ENCODE data around the gene INPP4B. TPM values are rescaled to one million over a fixed set of nuclear protein-coding genes. Genes with fewer than 3 reads are reported as not detected.

Gene INPP4B
- total RNA-seq, 1 experiment from 2014 or later = 53.7 TPM

DNA sequence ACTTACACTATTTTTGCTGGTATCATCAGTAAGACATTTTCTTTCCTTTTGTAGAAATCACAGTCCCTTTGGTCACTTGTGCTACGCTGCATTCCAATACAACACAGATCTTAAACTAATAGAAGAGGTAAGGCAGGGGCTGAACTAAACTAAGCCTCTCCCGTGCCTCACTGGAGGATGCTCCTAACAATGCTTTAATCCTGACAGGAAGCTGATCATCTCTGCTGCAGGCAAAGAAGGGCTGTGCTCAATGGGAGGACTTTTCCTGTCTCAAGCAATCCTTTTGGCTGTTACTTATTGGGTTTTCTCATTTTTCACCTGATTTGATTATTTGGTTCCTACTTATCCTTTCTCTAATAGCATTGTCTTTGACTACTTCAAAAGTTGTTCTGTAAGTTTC, 583.1 kb downstream of the INPP4B start:
- Histone ChIP-seq H3K4me3 (no peak overlapping the region), H3K4me1 (replicated peaks; ENCODE audit: insufficient read depth) (peaks cover 25% of the 10 kb centered on the region), H4K20me1 (ENCODE audit: insufficient read depth) (no peaks in the 10 kb centered on the region), H3K36me3 (ENCODE audit: low read depth) (no peaks in the 10 kb centered on the region; the same call in 1 of the 2 replicates), H3K9me3 (ENCODE audit: insufficient read depth, low read depth) (no peaks in the 10 kb centered on the region), H3K4me2 (no peak overlapping the region), H3K27me3 (ENCODE audit: insufficient read depth, low read depth) (no peaks in the 10 kb centered on the region), H3F3A (ENCODE audit: insufficient read depth, low read depth) (peaks cover 9% of the 10 kb centered on the region), H3K79me2 (ENCODE audit: low read depth) (0 out of 2 replicates have a peak, but pooled peaks cover 5% of the 10 kb centered on the region), H3K27ac (no peak overlapping the region), H2AFZ (no peak overlapping the region), H3K9me2 (ENCODE audit: insufficient read depth) (no peaks in the 10 kb centered on the region)
- intact Hi-C loops (cut with micrococcal nuclease; ENCODE audit: unreplicated experiment) = loop anchor here (10.0 kb wide), 1 partner anchor 582 kb away; the partner anchor contains the start of gene INPP4B
- ChIA-PET CTCF (no interaction called here), POLR2A (ENCODE audit: unreplicated experiment) (no interaction called here)
- TF ChIP-seq EZH2 (IDR thresholded peaks at IDR 0.05; ENCODE audit: low read depth) = no peak
- TF ChIP-seq, protein P1, sequence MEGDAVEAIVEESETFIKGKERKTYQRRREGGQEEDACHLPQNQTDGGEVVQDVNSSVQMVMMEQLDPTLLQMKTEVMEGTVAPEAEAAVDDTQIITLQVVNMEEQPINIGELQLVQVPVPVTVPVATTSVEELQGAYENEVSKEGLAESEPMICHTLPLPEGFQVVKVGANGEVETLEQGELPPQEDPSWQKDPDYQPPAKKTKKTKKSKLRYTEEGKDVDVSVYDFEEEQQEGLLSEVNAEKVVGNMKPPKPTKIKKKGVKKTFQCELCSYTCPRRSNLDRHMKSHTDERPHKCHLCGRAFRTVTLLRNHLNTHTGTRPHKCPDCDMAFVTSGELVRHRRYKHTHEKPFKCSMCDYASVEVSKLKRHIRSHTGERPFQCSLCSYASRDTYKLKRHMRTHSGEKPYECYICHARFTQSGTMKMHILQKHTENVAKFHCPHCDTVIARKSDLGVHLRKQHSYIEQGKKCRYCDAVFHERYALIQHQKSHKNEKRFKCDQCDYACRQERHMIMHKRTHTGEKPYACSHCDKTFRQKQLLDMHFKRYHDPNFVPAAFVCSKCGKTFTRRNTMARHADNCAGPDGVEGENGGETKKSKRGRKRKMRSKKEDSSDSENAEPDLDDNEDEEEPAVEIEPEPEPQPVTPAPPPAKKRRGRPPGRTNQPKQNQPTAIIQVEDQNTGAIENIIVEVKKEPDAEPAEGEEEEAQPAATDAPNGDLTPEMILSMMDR (conservative IDR thresholded peaks at IDR 0.05) = no peak
- no TSS peak for BruUV-seq (replicated peaks)
- no peak for DNase-seq

DNA sequence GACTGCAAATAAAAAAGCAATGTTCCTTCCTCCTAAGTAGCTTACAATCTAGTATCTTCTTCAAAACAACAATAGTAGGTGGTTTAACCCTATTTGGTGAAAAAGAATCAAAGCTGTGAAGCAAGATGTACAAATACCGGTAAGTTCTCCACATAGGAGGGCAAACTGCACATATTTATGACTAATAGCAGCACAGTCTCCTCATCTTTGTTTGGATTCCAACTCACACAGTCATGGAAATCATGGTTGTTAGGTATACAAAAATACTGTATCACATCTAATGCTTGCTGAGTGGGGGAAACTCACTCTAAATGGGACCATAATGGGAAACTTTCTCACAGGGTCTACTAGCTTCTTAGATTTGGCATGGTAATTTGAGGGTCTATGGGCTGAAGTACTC, 597.2 kb downstream of the INPP4B start:
- H3K79me2 ChIP-seq (ENCODE audit: low read depth) = no peaks in the 10 kb centered on the region
- H3K4me3 ChIP-seq = no peak overlapping the region
- H4K20me1 ChIP-seq (ENCODE audit: insufficient read depth) = no peaks in the 10 kb centered on the region
- H3K27ac ChIP-seq = no peak overlapping the region
- no TSS peak for BruUV-seq (replicated peaks)
- DNase-seq = no peak
- H3K27me3 ChIP-seq (ENCODE audit: insufficient read depth, low read depth) = no peaks in the 10 kb centered on the region
- no peaks in the 10 kb centered on the region for H3K36me3 ChIP-seq (ENCODE audit: low read depth)
- H3K4me1 ChIP-seq (replicated peaks; ENCODE audit: insufficient read depth) = no peaks in the 10 kb centered on the region
- H3K9me3 ChIP-seq (ENCODE audit: insufficient read depth, low read depth) = no peaks in the 10 kb centered on the region
- no peaks in the 10 kb centered on the region for H3K9me2 ChIP-seq (ENCODE audit: insufficient read depth)
- intact Hi-C loops (cut with micrococcal nuclease; ENCODE audit: unreplicated experiment) = no loop called here
- H3F3A ChIP-seq (ENCODE audit: insufficient read depth, low read depth) = no peaks in the 10 kb centered on the region
- no peak overlapping the region for H2AFZ ChIP-seq
- no peak overlapping the region for H3K4me2 ChIP-seq
- ChIA-PET POLR2A (ENCODE audit: unreplicated experiment) (no interaction called here), CTCF (no interaction called here)
- TF ChIP-seq EZH2 (IDR thresholded peaks at IDR 0.05; ENCODE audit: low read depth) = no peak
- TF ChIP-seq, protein P1 (conservative IDR thresholded peaks at IDR 0.05) = no peak

DNA sequence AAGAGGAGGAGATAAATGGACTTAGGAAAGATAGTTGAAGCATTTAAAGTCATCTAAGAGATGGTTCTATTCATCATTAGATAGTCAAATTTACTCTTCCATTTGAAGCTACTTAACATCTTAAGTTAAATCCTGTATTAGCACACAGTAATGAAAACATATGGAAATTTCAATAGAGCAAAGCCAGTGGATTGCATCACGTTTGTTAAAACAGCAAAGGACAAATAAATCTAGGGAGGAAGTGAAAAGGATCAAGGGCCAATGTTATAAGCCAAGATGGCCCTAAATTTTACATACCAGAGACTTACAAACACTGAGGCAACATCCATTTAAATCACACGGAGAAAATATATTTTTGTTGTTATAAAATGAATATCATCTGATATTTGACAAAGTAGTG, 602.8 kb downstream of the INPP4B start:
- Histone ChIP-seq H3K4me2 (no peak overlapping the region), H3K9me2 (ENCODE audit: insufficient read depth) (no peaks in the 10 kb centered on the region), H3K4me3 (no peak overlapping the region), H3K27me3 (ENCODE audit: insufficient read depth, low read depth) (no peaks in the 10 kb centered on the region), H3K27ac (no peak overlapping the region), H3F3A (ENCODE audit: insufficient read depth, low read depth) (no peaks in the 10 kb centered on the region), H3K79me2 (ENCODE audit: low read depth) (no peaks in the 10 kb centered on the region), H4K20me1 (ENCODE audit: insufficient read depth) (no peaks in the 10 kb centered on the region), H3K9me3 (ENCODE audit: insufficient read depth, low read depth) (no peaks in the 10 kb centered on the region), H2AFZ (no peak overlapping the region), H3K4me1 (replicated peaks; ENCODE audit: insufficient read depth) (no peaks in the 10 kb centered on the region), H3K36me3 (ENCODE audit: low read depth) (no peaks in the 10 kb centered on the region)
- TF ChIP-seq, protein P1 (conservative IDR thresholded peaks at IDR 0.05) = no peak
- no peak for TF ChIP-seq EZH2 (IDR thresholded peaks at IDR 0.05; ENCODE audit: low read depth)
- intact Hi-C loops (cut with micrococcal nuclease; ENCODE audit: unreplicated experiment) = no loop called here
- no TSS peak for BruUV-seq (replicated peaks)
- DNase-seq = no peak
- CTCF ChIA-PET = no interaction called here
- POLR2A ChIA-PET (ENCODE audit: unreplicated experiment) = no interaction called here
